ENCODE measurements around the gene IFTAP. TPM values are rescaled to one million over a fixed set of nuclear protein-coding genes. Genes with fewer than 3 reads are reported as not detected.

The IFTAP gene
- total RNA-seq, 1 donor from 2014 or later = 13.0 TPM

GRCh38 chr11:36569095-36569494 is 25.2 kb upstream of the IFTAP start:
- H3K27me3 ChIP-seq = no peaks in the 10 kb centered on the region
- intact Hi-C loops (cut with DNase I) = loop anchor here (10.0 kb wide), 1 partner anchor 96 kb away; no protein-coding TSS in a partner anchor

GRCh38 chr11:36574486-36574885 is 19.8 kb upstream of the IFTAP start:
- H3K27me3 ChIP-seq = no peaks in the 10 kb centered on the region
- no peaks in the 10 kb centered on the region for H3K9me3 ChIP-seq
- DNase-seq (ENCODE audit: extremely low spot score in 2 of 2) = no peak
- H3K4me1 ChIP-seq = peaks cover 6% of the 10 kb centered on the region
- H3K4me3 ChIP-seq = no peak overlapping the region
- intact Hi-C loops (cut with DNase I) = no loop called here
- no peaks in the 10 kb centered on the region for H3K36me3 ChIP-seq
- H3K27ac ChIP-seq = no peak overlapping the region
- no peak for TF ChIP-seq CTCF (IDR thresholded peaks at IDR 0.05)
- no peak for TF ChIP-seq POLR2AphosphoS5 (IDR thresholded peaks at IDR 0.05; ENCODE audit: insufficient read depth in 1 of 2, low read depth in 1 of 2)
- TF ChIP-seq POLR2A (IDR thresholded peaks at IDR 0.05) = no peak

More at GRCh38 chr11:36569095-36569494, 25.2 kb upstream of the IFTAP start:
- Histone ChIP-seq H3K4me3 (no peak overlapping the region), H3K27ac (no peak overlapping the region), H3K36me3 (no peaks in the 10 kb centered on the region), H3K9me3 (no peaks in the 10 kb centered on the region), H3K4me1 (no peaks in the 10 kb centered on the region)
- no peak for TF ChIP-seq POLR2AphosphoS5 (IDR thresholded peaks at IDR 0.05; ENCODE audit: insufficient read depth in 1 of 2, low read depth in 1 of 2)
- TF ChIP-seq POLR2A (IDR thresholded peaks at IDR 0.05) = no peak
- DNase-seq (ENCODE audit: extremely low spot score in 2 of 2) = no peak

GRCh38 chr11:36577373-36577772 is 16.9 kb upstream of the IFTAP start:
- no peaks in the 10 kb centered on the region for H3K36me3 ChIP-seq
- H3K4me3 ChIP-seq = no peak overlapping the region
- intact Hi-C loops (cut with DNase I) = no loop called here
- H3K27me3 ChIP-seq = no peaks in the 10 kb centered on the region
- no peak overlapping the region for H3K27ac ChIP-seq
- TF ChIP-seq POLR2A (IDR thresholded peaks at IDR 0.05) (no peak), CTCF (IDR thresholded peaks at IDR 0.05) (no peak), POLR2AphosphoS5 (IDR thresholded peaks at IDR 0.05; ENCODE audit: insufficient read depth in 1 of 2, low read depth in 1 of 2) (no peak)
- peaks cover 6% of the 10 kb centered on the region for H3K4me1 ChIP-seq
- no peak for DNase-seq (ENCODE audit: extremely low spot score in 2 of 2)
- no peaks in the 10 kb centered on the region for H3K9me3 ChIP-seq

GRCh38 chr11:36577859-36578258 is 16.4 kb upstream of the IFTAP start:
- peaks cover 6% of the 10 kb centered on the region for H3K4me1 ChIP-seq
- H3K36me3 ChIP-seq = no peaks in the 10 kb centered on the region
- no peak for DNase-seq (ENCODE audit: extremely low spot score in 2 of 2)
- TF ChIP-seq POLR2A (IDR thresholded peaks at IDR 0.05) (no peak), POLR2AphosphoS5 (IDR thresholded peaks at IDR 0.05; ENCODE audit: insufficient read depth in 1 of 2, low read depth in 1 of 2) (no peak), CTCF (IDR thresholded peaks at IDR 0.05) (no peak)
- no peaks in the 10 kb centered on the region for H3K27me3 ChIP-seq
- H3K27ac ChIP-seq = no peak overlapping the region
- H3K4me3 ChIP-seq = no peak overlapping the region
- intact Hi-C loops (cut with DNase I) = no loop called here
- H3K9me3 ChIP-seq = no peaks in the 10 kb centered on the region

- peaks cover 6% of the 10 kb centered on the region for H3K4me1 ChIP-seq
- no peak for TF ChIP-seq POLR2A (IDR thresholded peaks at IDR 0.05)
- TF ChIP-seq CTCF (IDR thresholded peaks at IDR 0.05) = no peak
- no peak for TF ChIP-seq POLR2AphosphoS5 (IDR thresholded peaks at IDR 0.05; ENCODE audit: insufficient read depth in 1 of 2, low read depth in 1 of 2)
- no peaks in the 10 kb centered on the region for H3K9me3 ChIP-seq
- no peak overlapping the region for H3K27ac ChIP-seq
- no peaks in the 10 kb centered on the region for H3K36me3 ChIP-seq
- intact Hi-C loops (cut with DNase I) = no loop called here
- DNase-seq (ENCODE audit: extremely low spot score in 2 of 2) = no peak
- H3K27me3 ChIP-seq = no peaks in the 10 kb centered on the region
- H3K4me3 ChIP-seq = no peak overlapping the region
Observed at GRCh38 chr11:36578458-36578857, 15.8 kb upstream of the IFTAP start.
